ENCODE results near the gene BAZ2B.
"Not testable (repeated sequence)": the region's sequence is repeated elsewhere in the genome, so short reads cannot be mapped to it uniquely, and the experiment has no call there.

Gene BAZ2B

DNA sequence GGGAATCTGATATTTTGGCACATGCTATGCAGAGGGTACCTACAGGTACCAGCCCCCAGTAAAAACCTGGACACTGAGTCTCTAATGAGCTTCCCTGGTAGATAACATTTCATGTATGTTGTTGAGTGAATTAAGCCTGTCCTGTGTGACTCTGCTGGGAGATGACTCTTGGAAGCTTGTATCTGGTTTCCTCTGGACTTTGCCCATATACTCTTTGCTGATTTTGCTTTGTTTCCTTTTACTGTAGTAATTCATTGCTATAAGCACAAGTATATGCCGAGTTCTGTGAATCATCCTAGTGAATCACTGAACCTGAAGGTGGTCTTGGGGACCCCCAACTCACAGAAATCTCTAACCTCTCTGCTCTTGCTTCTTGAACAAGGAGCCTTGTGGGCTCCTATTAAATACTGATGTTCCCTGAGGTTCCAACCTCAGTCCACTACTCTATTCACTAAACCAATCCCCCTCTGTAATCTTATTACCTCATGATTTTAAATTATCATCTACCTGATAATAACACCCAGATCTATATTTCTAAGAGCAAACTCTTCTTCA, 235.6 kb downstream of the BAZ2B start:
- Mint-ChIP-seq H3K36me3 (ENCODE audit: low read depth) (peaks cover 3% of the 10 kb centered on the region), H3K27me3 (no peaks in the 10 kb centered on the region), H3K4me3 (no peak overlapping the region), H3K27ac (no peak overlapping the region), H3K9me3 (no peaks in the 10 kb centered on the region), H3K4me1 (ENCODE audit: low read depth) (no peaks in the 10 kb centered on the region)
- no peak for DNase-seq

DNA sequence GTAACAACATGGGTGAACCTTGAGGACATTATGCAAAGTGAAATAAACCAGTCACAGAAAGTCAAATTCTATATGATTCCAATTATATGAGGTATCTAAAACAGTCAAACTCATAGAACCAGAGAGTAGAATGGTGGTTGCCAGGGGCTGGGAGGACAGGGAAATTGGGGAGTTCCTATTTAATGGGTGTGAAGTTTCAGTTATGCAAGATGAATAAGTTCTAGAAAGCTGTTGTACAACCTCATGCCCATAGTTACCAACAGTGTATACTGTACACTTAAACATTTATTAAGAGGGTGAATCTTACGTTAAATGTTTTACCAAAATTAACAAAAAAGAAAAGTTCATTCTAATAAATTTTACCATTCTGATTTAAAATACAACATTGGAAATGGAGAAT, 237.2 kb downstream of the BAZ2B start:
- H3K36me3 Mint-ChIP-seq (ENCODE audit: low read depth) = peaks cover 3% of the 10 kb centered on the region
- no peaks in the 10 kb centered on the region for H3K9me3 Mint-ChIP-seq
- H3K27me3 Mint-ChIP-seq = no peaks in the 10 kb centered on the region
- no peak overlapping the region for H3K4me3 Mint-ChIP-seq
- no peaks in the 10 kb centered on the region for H3K4me1 Mint-ChIP-seq (ENCODE audit: low read depth)
- no peak for DNase-seq
- no peak overlapping the region for H3K27ac Mint-ChIP-seq

DNA sequence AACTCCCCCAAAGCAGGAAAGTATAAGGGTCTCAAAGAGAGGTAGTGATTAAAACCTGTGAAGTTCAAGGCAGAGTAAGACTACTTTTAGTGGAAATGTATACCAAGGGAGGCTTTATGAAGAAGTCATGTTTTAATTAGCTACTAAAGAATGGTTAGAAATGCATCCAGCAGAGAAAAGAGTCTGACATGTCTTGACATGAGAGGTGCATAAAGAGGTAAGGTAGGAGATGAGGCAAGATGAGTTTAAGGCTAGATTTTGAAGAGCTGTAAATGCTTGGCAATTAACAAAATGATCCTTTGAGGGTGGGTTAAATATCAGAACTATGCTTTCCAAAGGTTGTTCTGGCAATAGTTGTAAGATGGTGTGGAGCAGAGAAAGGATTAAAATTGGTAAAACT, 241.1 kb downstream of the BAZ2B start:
- no peaks in the 10 kb centered on the region for H3K4me1 Mint-ChIP-seq (ENCODE audit: low read depth)
- H3K9me3 Mint-ChIP-seq = no peaks in the 10 kb centered on the region
- no peak overlapping the region for H3K4me3 Mint-ChIP-seq
- no peaks in the 10 kb centered on the region for H3K27me3 Mint-ChIP-seq
- H3K36me3 Mint-ChIP-seq (ENCODE audit: low read depth) = peaks cover 17% of the 10 kb centered on the region
- DNase-seq = no peak
- no peak overlapping the region for H3K27ac Mint-ChIP-seq

DNA sequence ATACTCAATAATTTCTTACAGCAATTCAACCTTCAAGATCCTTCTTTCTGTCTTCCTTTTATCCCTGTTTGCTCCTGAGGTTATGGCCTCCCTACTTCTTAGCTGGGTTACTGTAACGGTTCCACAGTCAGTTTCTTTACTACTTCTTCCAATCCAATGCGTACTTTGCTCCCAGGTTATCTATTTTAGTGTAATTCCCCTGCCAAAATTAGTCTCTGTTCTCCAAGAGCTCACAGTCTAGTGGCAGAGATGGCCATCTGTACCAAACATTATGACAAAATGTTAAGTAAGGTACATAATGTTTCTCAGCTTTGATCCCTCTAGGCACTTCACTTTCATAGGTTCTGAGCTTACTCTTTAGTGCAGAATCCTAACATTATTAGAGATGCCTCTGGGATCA, 244.8 kb downstream of the BAZ2B start:
- Mint-ChIP-seq H3K36me3 (ENCODE audit: low read depth) (peaks cover 33% of the 10 kb centered on the region), H3K9me3 (no peaks in the 10 kb centered on the region), H3K4me1 (ENCODE audit: low read depth) (no peaks in the 10 kb centered on the region), H3K27ac (no peak overlapping the region), H3K27me3 (no peaks in the 10 kb centered on the region), H3K4me3 (no peak overlapping the region)
- DNase-seq = no peak

DNA sequence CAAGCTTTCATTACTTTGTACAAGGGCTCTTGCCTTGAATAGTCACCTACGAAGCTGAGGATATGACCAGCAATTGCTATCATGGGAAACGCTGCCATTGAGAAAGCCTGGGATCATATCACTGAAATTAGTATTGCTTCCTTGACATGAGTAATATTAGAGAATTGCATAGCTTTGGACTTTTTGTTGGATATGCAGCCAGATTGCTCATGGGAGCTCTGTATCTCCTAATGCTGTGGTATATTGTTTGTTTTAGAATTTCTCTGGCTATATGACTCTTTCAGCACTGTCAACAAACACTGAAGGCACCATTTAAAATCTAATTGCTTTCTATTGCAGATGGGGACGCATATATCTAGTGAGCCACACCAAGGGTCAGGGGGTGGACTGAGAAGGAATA, 249.8 kb downstream of the BAZ2B start:
- Mint-ChIP-seq H3K27me3 (no peaks in the 10 kb centered on the region), H3K36me3 (ENCODE audit: low read depth) (peaks cover 37% of the 10 kb centered on the region), H3K4me1 (ENCODE audit: low read depth) (no peaks in the 10 kb centered on the region), H3K27ac (no peak overlapping the region), H3K9me3 (no peaks in the 10 kb centered on the region), H3K4me3 (no peak overlapping the region)
- no peak for DNase-seq

DNA sequence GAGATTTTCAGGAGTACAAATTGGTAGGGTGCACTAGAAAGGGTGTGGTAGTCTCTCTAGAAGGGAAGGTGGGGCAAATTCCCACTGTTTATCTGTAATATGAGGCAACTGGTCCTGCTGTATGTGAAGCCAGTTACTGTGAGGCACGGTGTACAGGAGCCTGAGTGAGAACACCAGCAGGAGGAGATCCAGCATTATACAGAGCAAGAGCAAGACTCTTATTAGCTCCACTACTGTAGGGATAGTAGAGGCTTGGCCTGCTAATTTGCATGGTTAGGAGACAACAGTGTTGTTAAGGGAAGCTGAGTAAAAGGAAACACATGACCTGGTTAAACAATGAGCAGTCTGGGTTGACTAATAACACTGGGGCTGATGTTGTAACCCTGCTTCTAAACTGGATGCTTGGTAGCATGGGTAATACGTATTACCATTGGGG, 253.5 kb downstream of the BAZ2B start:
- Mint-ChIP-seq H3K9me3 (no peaks in the 10 kb centered on the region), H3K27ac (no peak overlapping the region), H3K4me3 (no peak overlapping the region), H3K27me3 (no peaks in the 10 kb centered on the region), H3K36me3 (ENCODE audit: low read depth) (peaks cover 21% of the 10 kb centered on the region), H3K4me1 (ENCODE audit: low read depth) (no peaks in the 10 kb centered on the region)
- DNase-seq = no peak

DNA sequence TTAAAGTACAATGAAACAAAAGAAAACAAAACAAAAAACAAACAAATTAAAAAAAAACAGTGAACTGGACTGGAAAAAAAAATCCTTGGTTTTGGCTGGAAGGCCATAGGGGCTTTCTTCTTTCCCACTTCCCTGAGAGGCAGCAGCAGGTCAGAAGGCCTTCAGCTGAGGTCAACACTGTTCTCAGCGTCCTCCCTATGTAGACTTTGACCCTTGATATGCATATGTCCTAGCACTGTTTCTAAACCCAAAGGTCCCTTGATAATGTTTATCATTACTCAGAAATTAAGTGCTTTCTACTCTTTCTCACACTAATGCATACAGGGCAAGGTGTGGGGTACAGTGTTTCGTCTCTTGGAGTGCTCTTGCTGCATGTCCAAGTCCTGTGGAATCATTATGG, 254.3 kb downstream of the BAZ2B start:
- H3K9me3 Mint-ChIP-seq = no peaks in the 10 kb centered on the region
- no peak overlapping the region for H3K27ac Mint-ChIP-seq
- H3K36me3 Mint-ChIP-seq (ENCODE audit: low read depth) = peaks cover 21% of the 10 kb centered on the region
- H3K4me3 Mint-ChIP-seq = no peak overlapping the region
- DNase-seq = no peak
- no peaks in the 10 kb centered on the region for H3K4me1 Mint-ChIP-seq (ENCODE audit: low read depth)
- H3K27me3 Mint-ChIP-seq = no peaks in the 10 kb centered on the region

DNA sequence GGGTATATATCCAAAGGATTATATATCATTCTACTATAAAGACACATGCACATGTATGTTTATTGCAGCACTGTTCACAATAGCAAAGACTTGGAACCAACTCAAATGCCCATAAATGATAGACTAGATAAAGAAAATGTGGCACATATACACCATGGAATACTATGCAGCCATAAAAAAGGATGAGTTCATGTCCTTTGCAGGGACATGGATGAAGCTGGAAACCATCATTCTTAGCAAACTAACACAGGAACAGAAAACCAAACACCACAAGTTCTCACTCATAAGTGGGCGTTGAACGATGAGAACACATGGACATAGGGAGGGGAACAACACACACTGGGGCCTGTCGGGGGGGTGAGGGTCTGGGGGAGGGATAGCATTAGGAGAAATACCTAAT, 254.7 kb downstream of the BAZ2B start:
- not testable (repeated sequence) for H3K27me3 Mint-ChIP-seq; H3K4me1 Mint-ChIP-seq (ENCODE audit: low read depth); H3K4me3 Mint-ChIP-seq; DNase-seq; H3K9me3 Mint-ChIP-seq; H3K27ac Mint-ChIP-seq
- H3K36me3 Mint-ChIP-seq (ENCODE audit: low read depth) = peaks cover 23% of the 10 kb centered on the region

DNA sequence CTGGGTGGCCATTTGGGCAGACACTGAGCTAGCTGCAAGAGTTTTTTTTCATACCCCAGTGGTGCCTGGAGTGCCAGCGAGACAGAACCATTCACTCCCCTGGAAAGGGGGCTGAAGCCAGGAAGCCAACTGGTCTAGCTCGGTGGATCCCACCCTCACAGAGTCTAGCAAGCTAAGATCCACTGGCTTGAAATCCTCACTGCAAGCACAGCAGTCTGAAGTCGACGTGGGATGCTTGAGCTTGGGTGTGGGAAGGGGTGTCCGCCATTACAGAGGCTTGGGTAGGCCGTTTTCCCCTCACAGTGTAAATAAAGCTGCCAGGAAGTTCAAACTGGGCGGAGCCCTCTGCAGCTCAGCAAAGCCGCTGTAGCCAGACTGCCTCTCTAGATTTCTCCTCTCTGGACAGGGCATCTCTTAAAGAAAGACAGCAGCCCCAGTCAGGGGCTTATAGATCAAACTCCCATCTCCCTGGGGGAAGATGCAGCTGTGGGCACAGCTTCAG, 260.2 kb downstream of the BAZ2B start:
- Mint-ChIP-seq H3K27me3 (no peaks in the 10 kb centered on the region), H3K36me3 (ENCODE audit: low read depth) (peaks cover 10% of the 10 kb centered on the region), H3K4me3 (no peak overlapping the region), H3K27ac (no peak overlapping the region), H3K9me3 (no peaks in the 10 kb centered on the region), H3K4me1 (ENCODE audit: low read depth) (no peaks in the 10 kb centered on the region)
- no peak for DNase-seq

DNA sequence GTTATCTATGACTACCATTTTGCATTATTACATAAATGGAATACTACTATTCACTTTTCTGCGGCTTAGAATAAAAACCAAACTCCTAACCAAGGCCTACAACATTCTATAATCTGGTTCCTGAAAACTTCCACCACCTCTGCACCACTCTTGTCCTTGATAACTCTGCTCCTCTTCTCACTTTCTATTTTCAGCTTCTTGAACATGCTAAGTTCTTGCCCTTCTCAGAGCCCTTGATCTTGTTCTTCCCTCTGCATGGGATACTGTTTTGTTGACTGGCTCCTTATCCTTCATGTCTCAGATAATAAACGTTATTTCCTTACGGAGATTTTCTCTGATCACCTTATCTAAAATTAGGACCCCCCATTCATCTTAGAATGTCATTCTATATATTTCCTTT, 264.4 kb downstream of the BAZ2B start:
- H3K36me3 Mint-ChIP-seq (ENCODE audit: low read depth) = peaks cover 14% of the 10 kb centered on the region
- no peaks in the 10 kb centered on the region for H3K27me3 Mint-ChIP-seq
- H3K4me1 Mint-ChIP-seq (ENCODE audit: low read depth) = no peaks in the 10 kb centered on the region
- DNase-seq = no peak
- H3K27ac Mint-ChIP-seq = no peak overlapping the region
- no peaks in the 10 kb centered on the region for H3K9me3 Mint-ChIP-seq
- H3K4me3 Mint-ChIP-seq = no peak overlapping the region

DNA sequence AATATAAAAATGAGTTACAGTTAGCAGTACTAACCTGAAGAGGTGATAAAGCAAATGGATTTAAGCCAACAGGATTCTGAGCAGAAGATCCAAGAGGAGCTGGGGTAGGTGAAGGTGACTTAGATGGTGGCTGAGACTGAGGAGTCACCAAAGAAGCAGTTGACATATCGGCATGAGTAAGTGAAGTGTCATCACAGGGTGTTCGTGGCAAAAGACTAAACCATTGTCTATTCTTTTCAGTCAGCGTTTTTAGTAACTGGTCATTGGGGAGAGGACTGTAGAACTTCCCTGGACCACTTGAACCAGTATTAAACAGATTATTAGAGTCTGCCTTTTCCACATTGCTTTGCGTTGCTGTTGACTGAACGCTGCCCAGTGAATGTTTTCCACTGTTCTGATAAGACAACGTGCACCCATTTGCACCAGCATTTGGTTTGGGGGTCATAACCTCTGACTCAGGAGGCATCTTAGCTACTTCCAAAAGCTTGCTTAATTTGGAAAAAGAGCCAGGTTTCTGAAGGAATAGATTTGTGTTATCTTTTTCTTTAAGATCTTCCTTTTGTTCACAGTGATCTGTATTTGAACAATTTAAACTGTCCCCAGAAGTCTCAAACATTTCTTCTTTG, 266.6 kb downstream of the BAZ2B start:
- no peak for DNase-seq
- Mint-ChIP-seq H3K27ac (no peak overlapping the region), H3K9me3 (no peaks in the 10 kb centered on the region), H3K36me3 (ENCODE audit: low read depth) (peaks cover 15% of the 10 kb centered on the region), H3K4me3 (no peak overlapping the region), H3K27me3 (no peaks in the 10 kb centered on the region), H3K4me1 (ENCODE audit: low read depth) (no peaks in the 10 kb centered on the region)

DNA sequence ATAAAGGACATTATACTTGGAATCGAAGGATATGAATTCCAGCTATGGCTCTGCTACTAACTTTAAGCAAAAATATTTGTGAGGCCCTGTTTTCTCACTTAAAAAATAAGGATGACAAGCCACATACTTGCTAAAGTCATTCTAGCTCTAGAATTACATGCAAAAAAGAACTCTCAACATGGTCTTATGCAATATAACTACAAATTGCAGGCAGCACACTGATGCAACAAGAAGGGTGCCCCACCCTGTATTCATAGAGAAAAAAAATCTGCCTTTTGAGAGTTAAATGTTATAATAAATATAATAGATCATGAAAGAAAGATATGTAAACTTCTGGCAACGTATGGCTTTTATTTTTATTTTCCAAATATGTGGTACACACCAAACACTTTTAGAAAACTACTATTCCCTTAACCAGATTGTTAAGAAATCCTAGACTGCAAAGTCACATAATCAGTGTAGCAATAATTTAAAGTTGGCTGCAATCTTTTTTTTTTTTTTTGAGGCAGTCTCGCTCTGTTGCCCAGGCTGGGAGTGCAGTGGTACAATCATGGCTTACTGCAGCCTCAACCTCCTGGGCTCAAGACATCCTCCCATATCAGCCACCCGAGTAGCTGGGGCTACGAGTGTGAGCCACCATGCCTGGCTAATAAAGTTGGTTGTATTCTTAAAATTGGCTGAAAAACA, 289.6 kb downstream of the BAZ2B start:
- Mint-ChIP-seq H3K4me3 (no peak overlapping the region), H3K27me3 (no peaks in the 10 kb centered on the region), H3K4me1 (ENCODE audit: low read depth) (no peaks in the 10 kb centered on the region), H3K9me3 (no peaks in the 10 kb centered on the region), H3K36me3 (ENCODE audit: low read depth) (peaks cover 15% of the 10 kb centered on the region), H3K27ac (no peak overlapping the region)
- DNase-seq = no peak

DNA sequence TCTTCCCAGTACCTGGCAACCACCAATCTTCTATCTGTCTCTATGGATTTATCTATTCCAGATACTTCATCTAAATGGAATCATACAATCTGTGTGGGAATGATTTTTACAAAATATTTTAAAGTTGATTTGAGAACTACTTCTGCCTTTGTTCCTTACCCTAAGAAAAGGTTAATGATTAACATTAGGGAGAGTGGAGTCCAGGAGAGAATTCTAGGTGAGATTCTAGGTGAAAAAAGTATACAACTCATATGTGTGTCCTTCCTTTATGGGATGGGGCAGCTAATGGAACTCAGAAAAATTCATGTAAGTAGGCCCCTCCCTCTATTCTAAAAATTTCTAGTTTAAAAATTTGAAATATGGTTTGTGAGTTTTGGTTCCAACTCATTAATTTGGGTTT, 293.9 kb downstream of the BAZ2B start:
- no peak for DNase-seq
- no peak overlapping the region for H3K4me3 Mint-ChIP-seq
- no peaks in the 10 kb centered on the region for H3K27me3 Mint-ChIP-seq
- H3K36me3 Mint-ChIP-seq (ENCODE audit: low read depth) = peaks cover 8% of the 10 kb centered on the region
- H3K4me1 Mint-ChIP-seq (ENCODE audit: low read depth) = no peaks in the 10 kb centered on the region
- H3K27ac Mint-ChIP-seq = no peak overlapping the region
- no peaks in the 10 kb centered on the region for H3K9me3 Mint-ChIP-seq

DNA sequence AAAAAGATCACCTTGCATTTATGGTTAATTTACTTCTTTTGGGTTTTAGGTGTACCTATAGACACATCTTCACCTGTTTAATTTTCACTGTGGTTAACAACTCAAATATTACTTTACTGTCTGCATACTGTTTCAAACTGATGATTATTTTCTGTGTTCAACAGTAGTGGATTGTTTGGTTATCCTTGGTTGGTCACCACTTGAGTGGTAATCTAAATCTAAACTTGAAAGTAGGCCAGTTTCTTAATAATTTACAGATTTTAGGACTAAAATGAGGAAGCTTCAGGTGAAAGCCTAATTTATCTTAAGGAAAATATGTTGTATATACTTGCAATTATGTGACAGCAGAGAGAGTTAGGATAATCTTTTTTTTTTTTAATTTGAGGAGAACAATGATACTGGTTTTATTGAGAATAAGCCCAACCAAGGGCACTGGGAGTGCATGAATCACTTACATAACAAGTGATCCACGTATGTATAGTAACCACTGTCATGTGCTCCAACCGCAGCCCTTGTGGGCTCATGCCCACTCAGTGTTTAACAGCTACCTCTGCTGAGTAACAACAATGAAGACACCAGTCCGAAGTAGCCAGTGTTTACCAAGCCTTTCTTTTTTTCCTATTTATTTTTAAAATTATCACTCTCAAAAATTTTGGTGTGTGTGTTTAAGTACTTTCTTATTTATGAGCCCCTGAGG, 298.8 kb downstream of the BAZ2B start:
- DNase-seq = no peak
- H3K27ac Mint-ChIP-seq = no peak overlapping the region
- H3K4me1 Mint-ChIP-seq (ENCODE audit: low read depth) = no peaks in the 10 kb centered on the region
- no peaks in the 10 kb centered on the region for H3K27me3 Mint-ChIP-seq
- no peaks in the 10 kb centered on the region for H3K9me3 Mint-ChIP-seq
- H3K36me3 Mint-ChIP-seq (ENCODE audit: low read depth) = peaks cover 4% of the 10 kb centered on the region
- H3K4me3 Mint-ChIP-seq = no peak overlapping the region

DNA sequence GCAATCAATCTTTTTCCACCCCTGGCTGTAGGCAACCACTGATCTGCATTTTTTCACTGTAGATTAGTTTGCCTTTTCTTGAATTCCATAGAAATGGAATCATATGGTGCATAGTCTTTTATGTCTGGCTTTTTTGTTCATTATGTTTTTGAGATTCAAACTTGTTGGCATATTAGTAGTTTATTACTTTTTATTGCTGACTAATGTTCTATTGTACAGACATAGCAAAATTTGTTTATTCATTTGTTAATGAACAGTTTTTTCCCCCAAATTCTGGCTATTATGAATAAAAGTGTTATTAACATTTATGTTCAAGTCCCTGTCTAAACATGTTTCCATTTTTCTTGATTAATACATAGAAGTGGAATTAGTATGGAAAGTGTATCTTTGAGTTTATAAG, 308.4 kb downstream of the BAZ2B start:
- H3K27me3 Mint-ChIP-seq = peaks cover 21% of the 10 kb centered on the region
- no peaks in the 10 kb centered on the region for H3K36me3 Mint-ChIP-seq (ENCODE audit: low read depth)
- no peak for DNase-seq
- H3K9me3 Mint-ChIP-seq = peaks cover 12% of the 10 kb centered on the region
- H3K4me1 Mint-ChIP-seq (ENCODE audit: low read depth) = no peaks in the 10 kb centered on the region
- no peak overlapping the region for H3K27ac Mint-ChIP-seq
- H3K4me3 Mint-ChIP-seq = no peak overlapping the region

Measured in activated T-cell treated with anti-CD3 and anti-CD28 coated beads, Interleukin-2, amount 50 U/mL, for 24 hours (primary cell).